Nephron progenitor cell (in vitro differentiated cells): ENCODE results near the gene GUCA2B.

Source experiments
- DNase-seq: peaks from one replicate; pipeline ENCODE4 v3.0.0; 2021
- H3K27ac Mint-ChIP-seq: 2 replicates; pipeline ENCODE4 v1.8.0; 2021; ENCODE audit warnings: mild to moderate bottlenecking, moderate library complexity, mixed read lengths
- H3K27me3 Mint-ChIP-seq: 2 replicates; pipeline ENCODE4 v1.8.0; 2021; ENCODE audit warnings: mild to moderate bottlenecking, low read depth, mixed read lengths; ENCODE audit not compliant: poor library complexity
- H3K36me3 Mint-ChIP-seq: 2 replicates; pipeline ENCODE4 v1.8.0; 2021; ENCODE audit warnings: low read depth, mixed read lengths
- H3K4me1 Mint-ChIP-seq: 2 replicates; pipeline ENCODE4 v1.8.0; 2021; ENCODE audit warnings: mixed read lengths
- H3K4me3 Mint-ChIP-seq: 2 replicates; pipeline ENCODE4 v1.8.0; 2021; ENCODE audit warnings: mild to moderate bottlenecking, moderate library complexity, mixed read lengths
- H3K9me3 Mint-ChIP-seq: 2 replicates; pipeline ENCODE4 v1.8.0; 2021; ENCODE audit warnings: mild to moderate bottlenecking, moderate library complexity, mixed read lengths
- TF ChIP-seq, protein P1 (sequence below): fragments of 200-600 bp; sonication (generic); IDR thresholded peaks from 2 replicates; pipeline ENCODE4 v1.5.0; 2021; ENCODE audit warnings: antibody characterized with exemption

Gene GUCA2B

DNA sequence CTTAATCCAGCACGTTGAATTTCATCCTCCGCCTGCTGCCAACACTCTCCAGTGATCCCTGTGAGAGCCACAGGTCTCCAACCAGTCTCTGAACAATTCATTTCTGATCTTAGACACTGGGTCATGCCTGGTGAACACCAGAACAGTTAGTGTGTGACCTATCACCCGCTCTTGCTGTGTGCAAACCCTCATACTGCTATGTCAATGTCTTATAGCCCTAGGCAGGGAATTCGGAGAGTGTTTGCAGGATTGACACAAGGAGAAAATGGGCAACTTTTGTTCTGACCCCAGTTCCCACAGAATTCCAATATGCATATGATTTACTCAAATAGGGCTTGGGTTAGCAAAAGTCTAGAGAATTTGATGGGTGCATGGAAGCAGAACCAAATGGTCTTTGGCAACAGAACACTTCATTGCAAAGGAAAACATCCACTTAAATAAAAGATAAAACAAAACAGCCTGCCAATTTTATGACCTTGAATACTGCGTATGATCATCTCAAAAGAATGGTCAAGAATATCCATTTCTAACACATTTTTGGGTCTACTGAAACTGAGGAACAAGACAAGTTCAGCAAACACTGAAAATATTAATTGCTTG is 23.0 kb upstream of the GUCA2B start:
- no peaks in the 10 kb centered on the region for H3K36me3 Mint-ChIP-seq
- H3K4me3 Mint-ChIP-seq, result no peak overlapping the region
- peaks cover 16% of the 10 kb centered on the region for H3K27me3 Mint-ChIP-seq
- TF ChIP-seq, protein P1, sequence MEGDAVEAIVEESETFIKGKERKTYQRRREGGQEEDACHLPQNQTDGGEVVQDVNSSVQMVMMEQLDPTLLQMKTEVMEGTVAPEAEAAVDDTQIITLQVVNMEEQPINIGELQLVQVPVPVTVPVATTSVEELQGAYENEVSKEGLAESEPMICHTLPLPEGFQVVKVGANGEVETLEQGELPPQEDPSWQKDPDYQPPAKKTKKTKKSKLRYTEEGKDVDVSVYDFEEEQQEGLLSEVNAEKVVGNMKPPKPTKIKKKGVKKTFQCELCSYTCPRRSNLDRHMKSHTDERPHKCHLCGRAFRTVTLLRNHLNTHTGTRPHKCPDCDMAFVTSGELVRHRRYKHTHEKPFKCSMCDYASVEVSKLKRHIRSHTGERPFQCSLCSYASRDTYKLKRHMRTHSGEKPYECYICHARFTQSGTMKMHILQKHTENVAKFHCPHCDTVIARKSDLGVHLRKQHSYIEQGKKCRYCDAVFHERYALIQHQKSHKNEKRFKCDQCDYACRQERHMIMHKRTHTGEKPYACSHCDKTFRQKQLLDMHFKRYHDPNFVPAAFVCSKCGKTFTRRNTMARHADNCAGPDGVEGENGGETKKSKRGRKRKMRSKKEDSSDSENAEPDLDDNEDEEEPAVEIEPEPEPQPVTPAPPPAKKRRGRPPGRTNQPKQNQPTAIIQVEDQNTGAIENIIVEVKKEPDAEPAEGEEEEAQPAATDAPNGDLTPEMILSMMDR, result no peak
- H3K9me3 Mint-ChIP-seq, result no peaks in the 10 kb centered on the region
- no peak for DNase-seq
- no peak overlapping the region for H3K27ac Mint-ChIP-seq
- no peaks in the 10 kb centered on the region for H3K4me1 Mint-ChIP-seq

DNA sequence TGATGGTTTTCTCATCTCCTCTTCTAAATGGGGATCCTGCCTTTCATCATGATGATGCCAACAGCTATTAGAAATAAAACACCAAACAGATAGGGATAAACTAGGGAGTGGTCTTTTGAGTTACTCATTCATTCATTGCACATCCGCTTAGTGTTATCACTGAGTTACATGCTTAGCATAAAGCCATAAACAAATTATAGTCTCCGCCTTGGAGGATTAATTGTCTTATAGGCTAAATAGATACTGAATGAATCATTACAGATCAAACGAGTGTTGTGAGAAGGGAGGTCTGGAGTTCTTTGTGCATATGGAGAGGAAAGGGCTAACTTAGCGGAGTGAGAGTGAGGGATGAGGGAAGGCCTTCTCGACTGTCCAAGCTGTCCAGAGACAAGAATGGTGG is 19.8 kb upstream of the GUCA2B start:
- Mint-ChIP-seq H3K4me1 (peaks cover 7% of the 10 kb centered on the region), H3K36me3 (no peaks in the 10 kb centered on the region), H3K9me3 (no peaks in the 10 kb centered on the region), H3K4me3 (no peak overlapping the region), H3K27me3 (peaks cover 9% of the 10 kb centered on the region), H3K27ac (no peak overlapping the region)
- DNase-seq, result no peak
- TF ChIP-seq, protein P1, result no peak

DNA sequence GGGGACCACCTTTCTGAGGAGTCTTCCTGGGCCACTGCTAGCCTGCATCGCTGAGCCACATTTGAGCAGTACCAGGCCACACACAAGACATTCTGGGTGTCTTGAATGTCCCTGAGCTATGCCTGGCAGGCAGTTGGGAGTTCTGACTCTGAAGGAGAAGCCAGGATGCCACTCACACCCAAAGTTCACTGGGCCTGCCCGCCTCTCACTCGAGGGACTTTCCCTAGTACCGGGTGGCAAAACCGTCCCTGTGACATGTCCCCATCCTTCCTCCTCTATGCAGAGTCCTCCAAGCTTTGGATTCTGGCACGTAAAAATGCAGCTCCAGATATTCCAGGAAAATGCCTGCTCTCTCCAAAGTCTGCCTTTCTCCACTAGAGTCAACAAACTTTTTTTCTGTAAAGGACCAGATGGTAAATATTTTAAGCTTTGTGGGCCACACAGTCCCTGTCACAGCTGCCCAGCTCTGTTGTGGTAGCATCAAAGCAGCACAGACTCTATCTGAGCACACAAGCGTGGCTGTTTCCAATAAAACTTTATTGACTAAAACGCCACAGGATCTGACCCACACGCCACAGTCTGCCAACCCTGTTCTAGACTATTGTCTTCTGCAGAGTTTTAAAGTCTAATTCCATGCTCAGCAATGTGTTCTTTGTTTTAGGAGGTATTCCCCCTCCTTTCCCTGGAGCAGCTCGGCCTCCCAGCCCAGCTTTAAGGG is 19.2 kb upstream of the GUCA2B start:
- no peak overlapping the region for H3K27ac Mint-ChIP-seq
- no peaks in the 10 kb centered on the region for H3K36me3 Mint-ChIP-seq
- H3K4me3 Mint-ChIP-seq, result no peak overlapping the region
- H3K4me1 Mint-ChIP-seq, result peaks cover 7% of the 10 kb centered on the region
- TF ChIP-seq, protein P1, result no peak
- H3K9me3 Mint-ChIP-seq, result peaks cover 3% of the 10 kb centered on the region
- H3K27me3 Mint-ChIP-seq, result peaks cover 9% of the 10 kb centered on the region
- DNase-seq, result no peak

DNA sequence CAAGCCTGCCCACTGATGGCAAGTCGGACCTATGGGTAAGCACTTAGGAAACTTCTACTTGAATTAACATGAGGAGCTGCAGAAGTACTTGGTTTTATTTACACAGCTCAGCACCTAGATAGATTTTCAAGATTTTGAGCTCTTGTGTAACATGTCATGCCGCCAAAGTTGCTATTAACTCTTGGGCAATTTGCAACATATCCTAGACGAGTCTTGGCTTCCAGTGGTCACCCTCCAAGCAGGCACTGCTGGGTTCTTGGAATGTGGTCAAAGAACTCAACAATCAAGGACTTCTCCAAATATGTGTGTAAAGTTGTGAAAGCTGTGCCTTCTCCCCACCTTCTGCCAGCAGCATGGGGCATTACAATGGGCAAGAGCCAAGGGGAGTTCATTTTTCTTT is 17.8 kb upstream of the GUCA2B start:
- no peak for DNase-seq

DNA sequence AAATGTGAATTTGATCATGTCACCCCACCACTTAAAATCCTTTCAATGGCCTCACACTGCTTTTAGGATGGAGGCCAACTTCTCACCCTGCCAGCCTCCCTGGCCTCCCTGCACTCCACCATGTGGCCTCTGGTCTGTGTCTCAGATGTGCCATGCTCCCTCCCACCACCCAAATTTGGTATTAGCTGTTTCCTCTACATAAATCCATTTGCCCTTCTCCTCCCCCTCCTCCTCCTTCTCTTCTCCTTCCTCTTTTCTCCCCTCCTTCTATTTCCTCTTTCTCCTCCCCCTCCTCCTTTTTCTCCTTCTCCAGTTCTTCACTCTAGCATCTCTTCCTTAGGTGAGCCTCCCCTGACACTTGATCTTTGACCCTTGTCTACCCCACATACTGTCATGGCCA is 16.7 kb upstream of the GUCA2B start:
- Mint-ChIP-seq H3K4me1 (peaks cover 7% of the 10 kb centered on the region), H3K4me3 (no peak overlapping the region), H3K27me3 (peaks cover 6% of the 10 kb centered on the region), H3K9me3 (peaks cover 7% of the 10 kb centered on the region), H3K36me3 (no peaks in the 10 kb centered on the region), H3K27ac (no peak overlapping the region)
- no peak for DNase-seq
- TF ChIP-seq, protein P1, result no peak

More for the DNA sequence above, 17.8 kb upstream of the GUCA2B start:
- Mint-ChIP-seq H3K27ac (no peak overlapping the region), H3K9me3 (peaks cover 7% of the 10 kb centered on the region), H3K4me3 (no peak overlapping the region), H3K27me3 (peaks cover 6% of the 10 kb centered on the region), H3K36me3 (no peaks in the 10 kb centered on the region), H3K4me1 (peaks cover 7% of the 10 kb centered on the region)
- TF ChIP-seq, protein P1, result no peak

DNA sequence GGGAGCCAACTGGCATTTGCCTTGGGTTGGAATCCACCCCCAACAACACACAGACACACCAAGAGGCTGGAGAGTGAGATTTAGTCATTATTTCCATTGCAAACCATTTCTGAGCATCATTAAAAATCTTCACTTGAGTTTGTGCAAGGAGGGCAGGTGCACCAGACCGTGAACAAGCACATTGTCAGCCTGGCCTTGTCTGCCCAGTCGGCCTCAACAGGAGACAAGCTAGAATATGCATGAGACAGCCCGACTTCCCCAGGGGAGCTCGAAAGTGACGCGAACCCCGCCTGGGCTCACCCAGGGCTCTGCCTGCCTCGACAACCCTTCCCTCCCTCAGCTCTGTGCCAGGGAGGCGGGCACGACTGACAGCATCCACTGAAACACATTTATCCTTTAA is 15.4 kb upstream of the GUCA2B start:
- Mint-ChIP-seq H3K27ac (no peak overlapping the region), H3K36me3 (no peaks in the 10 kb centered on the region), H3K4me3 (no peak overlapping the region), H3K9me3 (peaks cover 7% of the 10 kb centered on the region), H3K27me3 (peaks cover 10% of the 10 kb centered on the region), H3K4me1 (peaks cover 7% of the 10 kb centered on the region)
- DNase-seq, result no peak
- TF ChIP-seq, protein P1, result no peak
